RPMI8226 (cell line): Measurements from ENCODE around the gene CD163.
"Not testable (repeated sequence)": the region's sequence is repeated elsewhere in the genome, so short reads cannot be mapped to it uniquely, and the experiment has no call there.

Experiments
- DNase-seq: peaks from one replicate; pipeline ENCODE4 v3.0.0-alpha.2; 2015

CD163 gene

GRCh38 chr12:7448099-7448498, 55.5 kb downstream of the CD163 start:
- DNase-seq = no peak

GRCh38 chr12:7444537-7444936, 59.0 kb downstream of the CD163 start:
- DNase-seq = no peak

GRCh38 chr12:7444076-7444475, 59.5 kb downstream of the CD163 start, which contains the start of gene CD163L1:
TSS of gene CD163L1 (minus strand) at chr12:7444153. CDS start at chr12:7444127, 26 bp downstream.
- DNase-seq = no peak

GRCh38 chr12:7441216-7441615, 62.4 kb downstream of the CD163 start:
- no peak for DNase-seq

- no peak for DNase-seq
Observed at GRCh38 chr12:7439579-7440505, 63.7 kb downstream of the CD163 start.

GRCh38 chr12:7438291-7438995, 65.1 kb downstream of the CD163 start:
- DNase-seq = peak; percentile 13

- not testable (repeated sequence) for DNase-seq
Observed at GRCh38 chr12:7437494-7437893, 66.1 kb downstream of the CD163 start.

- no peak for DNase-seq
Observed at GRCh38 chr12:7434670-7435069, 68.9 kb downstream of the CD163 start.

GRCh38 chr12:7433276-7433822, 70.2 kb downstream of the CD163 start:
- DNase-seq = no peak

- no peak for DNase-seq
Observed at GRCh38 chr12:7431993-7432685, 71.4 kb downstream of the CD163 start.
